SW 1271 (cell line): Measurements from ENCODE around the gene CHN1.

Experiments used
- DNase-seq, 2 experiments: peaks; one replicate each; lab custom pipeline; 2025; lab: John Stamatoyannopoulos, UW

CHN1 gene

DNA sequence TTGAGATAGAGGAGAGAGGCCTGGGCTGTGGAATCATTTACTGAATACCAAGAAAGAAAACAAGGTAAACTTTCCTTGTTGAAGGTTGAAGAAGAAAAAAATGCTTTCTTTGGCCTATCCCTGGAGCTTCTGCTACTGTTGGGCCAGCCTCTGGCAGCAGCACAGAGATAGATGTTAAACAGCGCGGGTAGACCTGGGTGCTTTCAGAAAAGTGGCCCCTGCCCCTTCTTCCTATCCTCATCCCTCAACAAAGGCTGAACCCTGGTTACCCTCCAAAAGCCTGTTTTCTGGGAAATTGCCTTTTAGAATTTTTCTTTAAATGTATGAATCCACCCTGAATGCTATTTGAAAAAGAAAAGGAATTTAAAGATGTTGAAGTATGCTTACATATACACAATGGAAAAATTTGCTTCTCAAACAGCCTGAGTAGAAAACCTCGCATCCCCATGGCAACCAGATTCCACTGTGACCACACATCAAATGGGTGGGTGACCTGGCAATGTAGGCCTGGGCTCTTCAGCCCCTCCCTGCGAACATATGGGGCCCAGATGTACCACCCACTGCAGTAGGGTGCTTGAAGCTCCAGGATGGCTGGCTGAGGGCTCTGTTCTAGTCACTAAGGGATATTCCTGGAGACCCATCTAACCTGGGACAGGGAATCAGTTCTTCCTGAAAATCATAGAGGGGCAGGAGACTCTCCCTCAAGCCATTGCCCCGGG lies 217.5 kb downstream of the CHN1 start:
- DNase-seq: peak in 1 of 2 experiments; percentile 38

DNA sequence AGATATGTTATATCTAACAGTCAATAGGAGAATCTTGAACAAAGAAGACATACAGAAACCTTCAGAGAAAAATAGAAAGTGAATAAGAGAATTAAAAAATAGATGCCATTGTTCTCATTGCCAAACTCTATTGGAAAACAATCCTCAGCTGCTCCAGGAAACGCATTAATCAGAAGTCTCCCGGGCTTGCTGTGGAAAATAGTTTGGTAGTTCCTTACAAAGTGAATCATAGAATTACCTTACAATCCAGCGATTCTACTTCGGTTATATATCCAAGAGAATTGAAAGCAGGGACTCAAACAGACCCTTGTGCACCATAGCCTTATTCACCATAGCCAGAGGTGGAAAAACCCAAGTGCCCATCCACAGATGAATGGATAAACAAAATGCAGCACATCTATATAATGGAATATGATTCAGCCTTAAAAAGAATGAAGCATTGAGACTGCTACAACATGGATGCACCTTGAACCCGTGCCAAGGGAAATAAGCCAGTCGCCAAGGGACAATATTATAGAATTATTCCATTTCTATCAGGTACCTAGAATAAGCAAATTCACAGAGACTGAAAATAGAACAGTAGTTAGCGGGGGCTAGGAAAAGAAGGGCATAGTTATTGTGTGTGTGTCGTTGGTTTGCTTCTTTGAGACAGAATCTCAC lies 219.0 kb downstream of the CHN1 start:
- no peak for DNase-seq

DNA sequence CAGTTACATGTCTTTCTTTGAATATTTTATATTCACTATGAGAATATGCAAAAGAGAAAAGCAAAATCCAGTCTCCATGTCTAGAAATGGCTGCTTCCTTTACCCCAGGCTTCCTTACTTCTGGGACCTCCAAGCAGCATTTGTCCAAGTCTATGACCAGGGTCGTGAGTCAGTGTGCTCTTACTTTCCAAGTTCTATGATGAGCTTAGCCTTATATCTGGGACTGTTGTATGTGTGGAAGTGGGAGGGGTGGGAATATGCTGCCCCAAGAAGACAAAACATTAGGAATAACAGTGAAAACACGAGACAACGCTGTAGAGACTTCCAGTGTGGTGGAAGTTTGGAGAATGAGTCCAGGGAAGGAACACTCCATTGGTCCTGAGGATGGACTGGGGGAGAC lies 219.7 kb downstream of the CHN1 start:
- DNase-seq: no peak

DNA sequence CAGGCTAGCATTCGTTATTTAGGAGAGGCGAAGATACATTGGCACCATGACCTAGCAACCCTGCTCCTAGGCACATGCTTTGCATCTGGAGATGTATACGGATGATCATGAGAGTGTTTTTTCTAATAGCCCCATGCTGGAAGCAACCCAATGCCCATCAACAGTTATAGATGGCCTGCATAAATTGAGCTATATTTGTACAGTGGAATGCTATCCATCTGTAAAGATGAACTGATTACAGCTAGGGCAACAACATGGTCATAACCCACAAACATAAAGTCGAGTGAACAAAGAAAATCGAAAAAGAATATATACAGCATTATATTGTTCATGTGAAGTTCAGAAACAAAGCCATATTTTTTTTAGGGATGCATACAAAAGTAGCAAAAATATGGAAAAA lies 220.3 kb downstream of the CHN1 start:
- DNase-seq: no peak

DNA sequence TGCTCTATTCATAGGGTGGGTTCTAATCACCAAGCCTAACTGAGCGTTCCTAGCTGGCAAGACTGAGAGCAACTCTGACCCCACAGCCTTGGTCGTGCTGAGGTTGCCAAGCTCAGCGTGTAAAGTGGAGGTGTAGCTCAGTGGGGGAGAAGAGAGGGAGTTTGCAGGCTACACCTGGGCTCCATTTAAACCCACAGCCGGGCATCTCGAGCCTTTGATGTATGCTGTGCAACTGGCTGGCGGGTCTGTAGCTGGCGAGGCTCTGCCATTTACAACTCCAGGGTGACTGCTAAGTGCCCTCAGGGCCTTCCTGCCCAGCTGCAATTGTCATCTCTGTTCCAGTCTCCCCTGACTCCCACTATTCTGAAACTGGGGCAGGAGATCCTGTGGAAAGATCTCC lies 220.9 kb downstream of the CHN1 start:
- DNase-seq: no peak

DNA sequence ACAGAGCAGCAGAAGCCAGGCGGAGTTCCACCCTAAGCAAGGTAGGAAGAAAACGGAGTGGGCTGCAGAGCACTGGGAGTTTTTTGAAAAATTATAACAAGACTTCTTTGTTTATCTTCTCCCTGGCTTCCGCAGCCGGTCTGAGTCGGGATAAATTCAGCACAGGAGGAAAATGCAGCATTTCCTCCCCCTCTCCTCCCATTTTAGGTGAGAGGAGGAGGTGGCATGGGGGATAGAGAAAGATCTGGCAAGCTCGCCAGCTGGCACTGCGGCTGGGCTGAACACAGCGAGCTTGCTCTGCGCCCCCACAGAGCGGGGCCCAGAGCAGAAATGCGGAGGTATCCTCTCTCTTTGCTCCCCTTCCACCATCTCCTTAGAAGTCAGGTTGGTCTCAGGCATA lies 223.2 kb downstream of the CHN1 start:
- DNase-seq: no peak

DNA sequence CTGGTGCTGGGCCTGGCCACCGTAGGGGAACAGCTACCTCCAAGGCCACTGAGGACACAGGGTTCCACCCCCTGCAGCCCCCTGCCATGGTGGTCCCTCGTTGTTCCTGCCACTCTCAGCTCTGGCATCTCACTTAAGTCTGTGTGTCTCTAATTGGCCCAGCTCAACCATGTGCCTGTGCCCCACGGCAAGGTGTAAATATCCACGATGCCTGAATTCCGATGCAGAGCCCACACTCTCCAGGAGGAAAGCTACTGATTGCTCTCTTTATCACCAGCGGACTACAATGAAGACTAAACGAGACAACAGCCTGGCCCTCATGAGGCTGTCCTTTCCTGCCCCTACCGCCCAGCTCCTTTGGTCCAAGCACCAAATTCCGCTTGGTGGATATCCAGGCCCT lies 223.9 kb downstream of the CHN1 start:
- no peak for DNase-seq

DNA sequence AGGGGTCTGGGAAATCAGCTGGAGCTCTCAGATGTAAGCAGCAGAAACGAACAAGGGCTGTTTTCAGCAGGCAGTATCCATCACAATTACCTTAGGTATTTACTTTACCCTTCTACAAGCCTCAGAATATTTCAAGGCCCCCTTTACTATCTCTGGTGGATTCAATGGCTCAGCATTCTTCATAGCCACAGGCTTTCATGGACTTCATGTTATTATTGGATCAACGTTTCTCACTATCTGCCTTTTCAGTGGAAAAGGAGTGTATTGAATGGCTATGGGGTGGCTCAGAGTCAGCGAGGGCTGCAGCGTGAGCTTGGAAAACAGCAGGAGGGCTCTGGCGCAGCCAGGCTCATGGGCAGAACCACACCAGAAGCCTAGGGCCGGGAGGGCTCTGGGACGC lies 224.3 kb downstream of the CHN1 start:
- no peak for DNase-seq

DNA sequence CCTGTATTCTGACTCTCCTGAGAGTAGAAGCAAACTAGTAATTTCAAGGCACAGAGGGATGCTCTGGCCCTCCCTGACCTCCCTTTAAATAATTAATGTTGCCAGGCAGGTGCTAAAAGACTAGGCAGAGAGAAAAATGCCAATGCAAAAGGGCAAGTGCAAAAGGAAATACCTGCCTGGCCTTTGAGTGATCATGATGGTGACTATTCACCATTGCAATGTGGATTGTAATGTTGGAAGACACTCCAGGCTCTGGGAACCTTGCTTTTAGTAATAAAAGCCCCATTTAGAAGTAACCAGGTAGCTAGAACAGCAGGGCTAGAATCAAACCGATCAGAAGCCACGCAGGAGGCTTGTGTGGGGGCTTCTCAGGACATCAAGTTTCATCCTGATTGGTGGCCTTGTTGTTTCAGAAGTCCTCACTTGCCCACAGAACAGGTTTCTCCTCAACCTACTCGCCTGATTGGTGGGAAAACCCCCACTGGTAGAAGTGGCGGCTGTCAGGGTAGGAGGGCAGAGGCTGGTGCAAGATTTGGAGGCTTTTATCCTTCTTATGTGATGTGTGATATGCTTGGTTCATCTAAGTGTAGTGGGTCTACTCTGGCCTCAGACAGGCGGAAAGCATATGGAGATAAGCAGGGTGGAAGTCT lies 224.9 kb downstream of the CHN1 start:
- DNase-seq: no peak

DNA sequence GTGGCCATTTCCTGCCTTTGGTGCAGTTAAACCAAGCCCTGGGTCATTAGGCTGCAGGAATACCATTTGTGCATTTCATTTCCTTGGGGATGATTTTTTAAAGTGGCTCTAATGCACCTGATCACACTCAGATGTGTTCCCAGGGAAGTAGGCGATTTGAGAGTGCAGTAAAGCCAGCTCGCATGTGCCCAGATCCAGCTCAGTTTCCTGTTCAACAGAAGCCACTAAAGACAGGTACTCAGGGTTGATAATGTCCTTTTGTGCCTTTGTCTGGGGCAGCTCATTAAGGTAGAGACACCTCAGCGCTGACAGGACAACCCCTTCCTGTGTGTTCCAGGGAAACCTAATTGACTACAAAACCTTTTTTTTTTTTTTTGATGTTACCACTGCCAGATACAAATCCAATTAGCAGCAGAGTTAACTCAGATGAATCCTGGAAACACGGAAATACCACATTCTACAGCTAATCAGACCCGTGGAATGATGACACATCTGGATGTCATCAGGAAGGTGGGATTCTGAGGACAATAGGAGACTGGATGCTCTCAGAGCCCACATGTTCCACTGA lies 225.7 kb downstream of the CHN1 start:
- DNase-seq: no peak

DNA sequence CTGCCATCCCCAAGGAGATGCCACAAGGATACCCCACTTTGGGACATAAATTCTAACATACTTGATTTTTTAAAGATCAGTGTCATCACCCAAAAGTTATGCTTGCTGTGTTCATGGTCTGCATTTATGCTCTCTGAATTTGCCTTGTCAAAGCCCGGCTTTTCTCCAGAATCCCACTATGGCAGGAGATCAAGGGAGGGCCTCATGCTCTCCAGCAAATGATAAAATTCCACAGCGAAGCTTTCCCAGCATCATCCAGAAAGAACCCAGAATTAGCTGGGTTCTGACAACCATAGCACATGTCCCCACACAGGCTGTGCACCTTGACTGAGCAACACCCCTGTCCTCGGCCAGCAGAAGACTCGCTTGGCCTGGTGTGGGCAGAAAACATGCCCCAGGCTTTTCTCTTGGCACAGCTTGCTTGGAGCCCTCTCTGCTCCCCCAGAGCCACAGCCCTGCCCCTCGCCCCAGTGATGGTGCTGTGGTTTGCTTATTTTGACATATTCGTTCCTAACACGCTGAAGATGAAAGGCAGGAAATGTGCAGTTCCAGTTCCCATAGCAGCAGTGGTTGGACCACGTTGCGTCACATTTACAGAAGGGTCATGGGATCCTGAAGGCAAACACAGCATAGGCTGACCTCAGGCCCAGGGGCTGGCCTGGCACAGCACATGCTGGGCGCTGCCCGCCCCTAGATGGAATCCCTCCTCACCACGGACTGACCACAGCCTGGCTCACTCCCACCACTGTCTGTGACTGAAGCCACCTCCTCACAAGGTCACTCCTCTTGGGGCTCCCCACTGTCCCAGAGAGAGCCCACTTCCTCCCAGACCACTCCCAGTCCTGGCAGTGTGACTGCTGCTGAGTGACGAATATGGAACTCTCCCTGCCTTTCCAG lies 226.8 kb downstream of the CHN1 start:
- DNase-seq: no peak

DNA sequence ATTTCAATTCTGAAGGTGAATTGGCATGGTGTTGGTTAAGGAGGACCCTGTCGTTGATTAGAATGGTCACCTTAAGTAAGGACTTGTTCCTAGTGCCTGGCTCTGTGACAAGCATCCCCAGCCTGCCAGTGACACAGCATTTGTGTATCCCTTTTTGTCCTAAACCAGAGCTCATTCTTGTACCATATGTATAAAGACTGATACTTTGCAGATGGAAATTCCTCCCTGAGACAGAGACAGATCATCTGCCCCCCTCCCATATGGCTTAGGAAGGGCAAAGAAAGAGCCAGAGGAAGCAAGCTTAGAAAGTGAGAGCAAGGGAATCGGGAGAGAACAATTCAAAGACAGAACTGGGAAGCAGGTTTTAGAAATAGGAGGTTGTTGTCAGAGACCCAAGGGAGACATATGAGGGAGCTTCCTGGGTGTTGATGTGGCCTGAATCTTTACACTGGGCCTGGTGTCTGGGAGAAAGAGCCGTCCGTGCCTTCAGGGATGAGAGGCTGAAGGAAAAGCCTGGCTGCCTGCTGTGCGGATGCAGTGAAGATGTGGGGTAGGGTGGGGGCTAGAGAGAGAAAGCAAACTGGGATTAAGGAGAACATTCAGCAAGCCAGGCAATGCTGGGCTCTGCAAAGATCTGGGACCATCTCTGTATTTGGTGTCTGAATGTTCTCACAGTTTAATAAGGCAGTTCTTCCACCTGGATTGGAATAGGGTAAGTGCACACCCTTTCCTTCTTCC lies 227.7 kb downstream of the CHN1 start:
- DNase-seq: no peak

DNA sequence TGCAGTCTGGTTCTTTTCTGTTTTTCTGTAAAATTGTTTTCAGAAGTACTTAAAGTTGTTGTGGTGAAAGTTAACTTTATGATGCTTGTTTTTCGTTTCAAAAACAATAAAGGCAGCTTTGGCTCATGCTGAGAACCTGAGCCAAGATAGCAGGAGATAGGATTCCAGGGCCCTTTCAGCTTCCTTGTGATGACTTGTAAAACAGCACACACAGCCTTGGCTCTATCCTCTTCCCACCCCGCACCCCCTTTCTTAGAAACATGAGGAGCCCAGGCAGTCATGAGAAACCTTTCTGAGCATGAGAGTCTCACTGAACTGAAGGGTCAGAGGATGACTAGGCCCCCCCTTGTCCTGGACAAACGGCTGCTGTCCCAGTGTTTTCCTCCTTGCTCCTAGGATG lies 228.5 kb downstream of the CHN1 start:
- no peak for DNase-seq

DNA sequence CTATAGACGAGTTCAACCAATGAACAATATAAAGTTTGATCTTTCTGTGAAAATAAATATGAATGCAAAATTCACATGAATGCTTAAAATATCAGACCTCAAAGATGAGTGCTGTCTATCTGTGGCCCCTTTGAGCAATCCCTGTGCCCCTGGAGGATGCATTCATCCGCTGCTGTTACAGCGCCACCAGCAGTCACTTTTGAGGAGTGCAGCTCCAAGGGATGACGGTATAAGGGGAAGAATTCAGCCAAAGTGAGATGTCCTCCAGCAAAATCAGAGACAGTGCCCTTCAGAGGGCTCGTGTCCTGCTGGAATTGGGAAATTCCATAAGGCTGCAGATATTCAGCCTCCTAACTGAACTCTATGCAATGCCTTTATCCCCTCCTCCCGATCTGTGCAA lies 229.0 kb downstream of the CHN1 start:
- no peak for DNase-seq

DNA sequence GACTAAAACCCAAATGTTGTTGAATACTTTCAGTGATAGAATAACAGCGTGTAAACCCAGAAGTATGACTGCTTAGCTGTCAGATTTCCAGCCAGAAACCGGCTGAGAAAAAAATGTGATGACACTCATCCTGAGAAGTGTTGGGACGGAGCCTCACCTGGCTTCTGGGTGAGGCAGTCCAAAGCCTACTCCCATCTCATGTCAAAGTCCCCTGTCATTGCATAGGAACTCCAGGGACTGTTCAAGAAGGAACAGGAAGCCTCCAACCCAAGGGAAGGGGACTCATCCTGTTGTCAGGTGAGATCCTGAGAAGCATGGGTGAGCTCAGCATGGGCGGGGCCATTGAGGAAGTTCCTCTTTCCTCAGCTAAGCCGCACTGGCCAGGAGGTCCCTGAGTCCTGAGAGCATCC lies 229.6 kb downstream of the CHN1 start:
- no peak for DNase-seq

DNA sequence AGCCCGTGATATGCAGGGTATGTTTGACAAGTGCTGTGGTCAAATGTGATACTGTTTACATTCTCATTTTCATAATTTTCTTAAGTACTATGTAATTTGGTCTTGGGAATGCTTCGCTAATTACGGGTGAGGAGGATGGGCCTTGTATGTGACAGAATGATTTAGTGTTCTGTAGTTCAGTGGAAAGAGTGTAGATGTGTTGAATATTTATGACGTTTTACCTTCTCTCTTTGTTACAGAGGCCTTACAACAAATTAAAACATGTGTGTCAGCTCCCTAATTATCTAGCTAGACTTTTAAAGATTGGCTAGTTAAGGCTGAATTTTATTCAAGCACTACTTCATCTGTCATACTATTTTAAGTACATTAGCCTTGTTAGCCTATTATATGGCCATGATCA lies 230.3 kb downstream of the CHN1 start:
- DNase-seq: no peak

DNA sequence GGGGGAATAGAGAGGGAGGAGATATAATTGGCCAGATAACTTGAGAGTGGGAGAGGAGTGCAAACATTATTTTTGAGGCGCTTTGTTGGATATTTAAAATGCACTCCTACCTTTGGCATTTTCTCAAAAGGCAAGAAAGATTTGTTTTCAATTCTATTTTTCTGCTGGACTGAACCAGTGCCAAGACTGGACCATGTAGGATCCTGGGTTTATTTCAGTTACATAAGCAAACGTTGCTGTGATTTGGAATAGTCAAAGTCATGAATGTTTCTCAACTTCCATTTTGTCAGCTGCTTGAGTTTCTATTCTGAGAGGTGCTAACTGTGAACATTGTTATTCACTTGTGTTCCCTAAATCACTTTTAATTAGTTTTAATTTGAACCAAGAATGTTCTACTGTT lies 232.0 kb downstream of the CHN1 start:
- no peak for DNase-seq

DNA sequence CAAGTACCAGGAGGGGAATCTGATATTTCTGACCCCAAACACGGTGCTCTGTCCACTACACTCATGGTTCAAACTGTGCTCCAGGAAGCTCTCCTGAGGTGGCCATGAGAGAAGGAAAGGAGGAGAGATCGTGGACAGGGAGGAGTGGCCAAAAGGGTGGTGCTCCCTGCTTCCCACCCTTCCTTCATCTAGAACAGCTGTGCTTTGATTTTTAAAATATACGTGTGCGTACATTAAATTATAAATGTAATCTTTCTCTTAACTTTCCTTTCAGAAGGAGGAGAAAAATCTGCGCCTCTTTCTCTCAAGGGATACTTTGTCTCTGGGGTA lies 232.7 kb downstream of the CHN1 start:
- DNase-seq: no peak

DNA sequence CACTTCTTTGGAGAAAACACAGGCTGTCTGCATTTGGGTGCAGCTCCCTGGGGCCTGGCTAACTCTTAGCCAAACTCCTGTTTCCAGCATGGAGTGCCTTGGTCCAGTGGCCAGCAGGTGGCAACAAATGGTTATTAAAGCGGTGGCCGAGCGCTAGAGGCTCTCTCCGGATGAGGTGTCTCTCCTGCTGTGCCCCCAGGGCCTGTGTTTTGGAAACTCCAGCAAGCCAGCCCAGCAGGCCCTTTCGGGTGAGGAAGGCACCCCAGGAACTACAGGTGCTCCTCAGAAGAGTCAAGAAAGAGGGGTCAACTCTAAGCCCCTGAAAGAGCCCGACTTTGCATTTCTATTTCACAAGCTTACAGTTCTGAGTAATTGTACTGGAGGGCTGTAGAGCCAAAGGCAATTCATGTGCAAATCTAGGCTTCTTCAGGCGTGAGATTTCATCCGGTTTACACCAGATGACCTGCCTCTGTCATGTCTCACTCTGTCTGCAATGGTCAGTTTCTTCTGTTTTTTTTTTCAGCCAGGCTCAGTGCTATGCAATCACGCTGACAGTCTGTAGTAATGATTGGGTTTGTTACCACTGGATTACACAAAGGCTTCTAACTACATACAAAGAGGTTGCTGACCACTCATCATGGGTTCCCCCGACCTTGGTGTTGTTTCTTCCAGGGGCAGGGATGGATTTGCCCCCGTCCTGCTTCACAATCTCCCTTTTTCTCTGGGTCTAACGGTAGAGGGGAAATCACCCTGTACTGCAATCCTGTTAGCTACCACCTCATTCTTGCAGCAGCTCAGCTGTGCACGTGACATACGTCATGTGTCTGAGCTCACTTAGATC lies 233.3 kb downstream of the CHN1 start:
- DNase-seq: peak in 1 of 2 experiments; percentile 66

DNA sequence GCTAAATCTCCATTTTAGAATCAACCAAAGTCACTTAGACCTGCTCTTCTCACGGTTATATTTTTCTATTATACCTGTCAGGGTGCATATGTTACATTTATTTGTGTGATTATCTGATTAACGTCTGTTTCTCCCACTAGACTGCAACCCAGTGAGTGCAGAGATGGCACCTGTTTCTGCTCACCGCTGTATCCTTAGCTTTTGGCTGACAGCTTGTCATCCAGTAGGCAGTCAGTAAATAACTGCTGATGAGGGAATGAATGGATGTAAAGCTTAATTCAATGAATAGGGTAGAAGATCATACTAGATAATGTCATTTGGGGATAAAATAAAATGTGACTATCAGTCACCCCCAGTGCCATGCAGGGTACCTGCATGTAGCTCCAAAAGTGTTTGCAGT lies 234.0 kb downstream of the CHN1 start:
- DNase-seq: no peak

DNA sequence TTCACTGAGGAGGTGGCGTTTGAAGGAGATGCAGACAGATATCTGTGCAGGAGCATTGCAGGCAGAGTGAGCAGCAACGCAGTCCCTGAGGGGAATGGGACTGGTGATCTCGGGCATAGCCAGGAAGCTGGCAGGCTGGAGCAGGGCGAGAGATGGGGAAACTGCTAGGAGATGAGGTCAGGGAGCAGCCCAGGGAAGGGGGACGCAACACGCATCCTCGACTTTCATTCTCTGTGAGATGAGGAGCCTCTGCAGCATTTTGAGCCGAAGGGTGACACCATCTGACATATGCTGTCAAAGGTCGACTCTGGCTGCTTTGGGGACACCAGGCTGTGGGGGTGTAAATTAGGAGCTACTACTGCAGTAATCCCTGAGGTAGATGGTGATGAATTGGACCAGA lies 236.6 kb downstream of the CHN1 start:
- DNase-seq: no peak
